Smooth muscle cell (in vitro differentiated cells): Measurements from ENCODE around the gene CASP14. TPM values are rescaled to one million over a fixed set of nuclear protein-coding genes. Genes with fewer than 3 reads are reported as not detected.
"Not testable (repeated sequence)": the region's sequence is repeated elsewhere in the genome, so short reads cannot be mapped to it uniquely, and the experiment has no call there.

Experiments
- DNase-seq: peaks from one replicate; lab custom pipeline; 2025; ENCODE audit not compliant: unreplicated experiment; lab: John Stamatoyannopoulos, UW
- H2AFZ ChIP-seq: fragments of 200-600 bp; sonication (generic); 2 replicates; pipeline ENCODE4 v1.6.0; 2016; ENCODE audit warnings: antibody characterized with exemption, low read depth, mild to moderate bottlenecking
- H3F3A ChIP-seq: fragments of 200-600 bp; sonication (generic); 2 replicates; pipeline ENCODE4 v1.6.0; 2017; ENCODE audit warnings: antibody characterized with exemption, low read depth
- H3K27ac ChIP-seq: fragments of 200-600 bp; sonication (generic); 2 replicates; pipeline ENCODE4 v1.5.1; 2016; ENCODE audit warnings: low read depth, mild to moderate bottlenecking
- H3K27me3 ChIP-seq: fragments of 200-600 bp; sonication (generic); 2 replicates; pipeline ENCODE4 v1.6.1; 2016; ENCODE audit warnings: low read depth, mild to moderate bottlenecking
- H3K36me3 ChIP-seq: fragments of 200-600 bp; sonication (generic); 2 replicates; pipeline ENCODE4 v1.5.1; 2016; ENCODE audit warnings: low read depth
- H3K4me1 ChIP-seq: fragments of 200-600 bp; sonication (generic); 2 replicates; pipeline ENCODE4 v1.5.1; 2016; ENCODE audit warnings: low read depth
- H3K4me2 ChIP-seq: fragments of 200-600 bp; sonication (generic); 2 replicates; pipeline ENCODE4 v1.6.0; 2016; ENCODE audit warnings: mild to moderate bottlenecking
- H3K4me3 ChIP-seq: fragments of 200-600 bp; sonication (generic); 2 replicates; pipeline ENCODE4 v1.5.1; 2016; ENCODE audit warnings: mild to moderate bottlenecking
- H3K79me2 ChIP-seq: fragments of 200-600 bp; sonication (generic); 2 replicates; pipeline ENCODE4 v1.6.0; 2016; ENCODE audit warnings: low read depth, mild to moderate bottlenecking
- H3K9ac ChIP-seq: fragments of 200-600 bp; sonication (generic); 2 replicates; pipeline ENCODE4 v1.6.0; 2016; ENCODE audit warnings: low read depth
- H3K9me3 ChIP-seq: fragments of 200-600 bp; sonication (generic); replicated peaks from 2 replicates; pipeline ENCODE4 v1.5.1; 2016; ENCODE audit warnings: low read depth
- H4K20me1 ChIP-seq: fragments of 200-600 bp; sonication (generic); 2 replicates; pipeline ENCODE4 v1.6.0; 2016; ENCODE audit warnings: low read depth
- WGBS: methylation state at CpG from one replicate; pipeline ENCODE4 v1.1.7; 2016; ENCODE audit warnings: low lambda C conversion rate; 5-methylcytosine and 5-hydroxymethylcytosine counted together
- polyA plus RNA-seq: library from polyadenylated mRNA; unstranded; fragments of >200 nt; fragmentation: Nextera tagmentation; extraction: Ambion mirVana; gene quantifications from 2 replicates; pipeline ENCODE4 v1.2.1, GENCODE V29; 2016
- total RNA-seq: library from RNA; depleted of rRNA; stranded (reverse); fragments of >200 nt; gene quantifications from 2 replicates; pipeline ENCODE4 v1.2.3, GENCODE V29; 2014
- TF ChIP-seq, protein P1 (sequence below): fragments of 200-600 bp; sonication (generic); IDR thresholded peaks from 2 replicates; pipeline ENCODE4 v1.5.1; 2017; ENCODE audit warnings: borderline replicate concordance, mild to moderate bottlenecking, antibody characterized with exemption; ENCODE audit not compliant: insufficient read depth, poor library complexity, severe bottlenecking

CASP14 gene
- total and polyA plus RNA-seq, 2 experiments from 2014 or later = not detected

GRCh38 chr19:15050639-15051038, 1.4 kb downstream of the CASP14 start:
- Histone ChIP-seq H3K4me1 (no peaks in the 10 kb centered on the region), H3K9ac (no peak overlapping the region), H2AFZ (no peak overlapping the region), H3K4me2 (no peak overlapping the region), H3K9me3 (no peaks in the 10 kb centered on the region), H3K27me3 (no peaks in the 10 kb centered on the region), H4K20me1 (no peaks in the 10 kb centered on the region), H3F3A (no peaks in the 10 kb centered on the region), H3K4me3 (no peak overlapping the region), H3K79me2 (no peaks in the 10 kb centered on the region), H3K36me3 (no peaks in the 10 kb centered on the region), H3K27ac (no peak overlapping the region)
- DNase-seq = no peak
- 88% methylated on average over 2 of the region's 2 CpGs for WGBS
- TF ChIP-seq, protein P1, sequence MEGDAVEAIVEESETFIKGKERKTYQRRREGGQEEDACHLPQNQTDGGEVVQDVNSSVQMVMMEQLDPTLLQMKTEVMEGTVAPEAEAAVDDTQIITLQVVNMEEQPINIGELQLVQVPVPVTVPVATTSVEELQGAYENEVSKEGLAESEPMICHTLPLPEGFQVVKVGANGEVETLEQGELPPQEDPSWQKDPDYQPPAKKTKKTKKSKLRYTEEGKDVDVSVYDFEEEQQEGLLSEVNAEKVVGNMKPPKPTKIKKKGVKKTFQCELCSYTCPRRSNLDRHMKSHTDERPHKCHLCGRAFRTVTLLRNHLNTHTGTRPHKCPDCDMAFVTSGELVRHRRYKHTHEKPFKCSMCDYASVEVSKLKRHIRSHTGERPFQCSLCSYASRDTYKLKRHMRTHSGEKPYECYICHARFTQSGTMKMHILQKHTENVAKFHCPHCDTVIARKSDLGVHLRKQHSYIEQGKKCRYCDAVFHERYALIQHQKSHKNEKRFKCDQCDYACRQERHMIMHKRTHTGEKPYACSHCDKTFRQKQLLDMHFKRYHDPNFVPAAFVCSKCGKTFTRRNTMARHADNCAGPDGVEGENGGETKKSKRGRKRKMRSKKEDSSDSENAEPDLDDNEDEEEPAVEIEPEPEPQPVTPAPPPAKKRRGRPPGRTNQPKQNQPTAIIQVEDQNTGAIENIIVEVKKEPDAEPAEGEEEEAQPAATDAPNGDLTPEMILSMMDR = no peak

DNA sequence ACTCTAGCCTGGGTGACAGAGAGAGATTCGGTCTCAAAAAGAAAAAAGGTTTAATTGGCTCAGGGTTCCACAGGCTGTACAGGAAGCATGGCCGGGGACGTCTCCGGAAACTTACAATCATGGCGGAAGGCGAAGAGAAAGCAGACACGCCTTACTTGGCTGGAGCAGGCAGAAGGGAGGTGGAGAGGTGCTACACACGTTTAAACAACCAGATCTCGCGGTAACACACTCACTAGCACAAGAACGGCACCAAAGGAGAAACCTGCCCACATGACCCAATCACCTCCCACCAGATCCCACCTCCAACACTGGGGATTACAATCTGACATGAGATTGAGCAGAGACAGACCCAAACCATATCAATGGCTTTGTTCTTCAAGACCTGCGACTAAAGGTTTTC, 12.8 kb downstream of the CASP14 start:
- H3K27ac ChIP-seq = no peak overlapping the region

DNA sequence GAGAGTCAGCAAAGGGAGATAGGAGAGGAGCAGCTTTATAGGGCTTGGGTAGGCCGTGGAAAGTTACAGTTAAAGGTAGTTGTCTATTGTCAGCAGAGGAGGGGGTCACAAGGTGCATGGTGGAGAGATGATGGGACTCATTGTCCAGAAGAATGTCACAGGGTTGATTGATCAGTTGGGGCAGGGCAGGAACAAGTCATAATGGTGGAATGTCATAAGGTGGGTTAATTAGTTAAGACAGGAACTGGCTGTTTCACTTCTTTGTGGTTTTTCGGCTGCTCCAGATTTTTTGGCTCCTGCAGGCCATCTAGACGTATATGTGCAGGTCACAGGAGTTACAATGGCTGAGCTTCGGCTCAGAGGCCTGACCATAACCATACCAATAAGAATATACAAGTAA, 21.1 kb downstream of the CASP14 start:
- not testable (repeated sequence) for H3K79me2 ChIP-seq, H4K20me1 ChIP-seq, H3K36me3 ChIP-seq, H3K9me3 ChIP-seq, DNase-seq, H3K4me2 ChIP-seq, H3K4me1 ChIP-seq, H3K9ac ChIP-seq, H3F3A ChIP-seq, H3K4me3 ChIP-seq, H2AFZ ChIP-seq, H3K27me3 ChIP-seq
- H3K27ac ChIP-seq = peak overlapping the region; percentile 16
- 51% methylated on average over 4 of the region's 4 CpGs for WGBS

More for the DNA sequence above, 12.8 kb downstream of the CASP14 start:
- DNase-seq = no peak
- Histone ChIP-seq H3K4me2 (no peak overlapping the region), H3K4me1 (no peaks in the 10 kb centered on the region), H3K79me2 (no peaks in the 10 kb centered on the region), H3K9me3 (no peaks in the 10 kb centered on the region), H3K4me3 (no peak overlapping the region), H4K20me1 (no peaks in the 10 kb centered on the region), H3K27me3 (no peaks in the 10 kb centered on the region), H3K36me3 (no peaks in the 10 kb centered on the region), H3F3A (no peaks in the 10 kb centered on the region), H2AFZ (no peak overlapping the region), H3K9ac (no peak overlapping the region)
- 87% methylated on average over 12 of the region's 12 CpGs for WGBS
- TF ChIP-seq, protein P1 = no peak

DNA sequence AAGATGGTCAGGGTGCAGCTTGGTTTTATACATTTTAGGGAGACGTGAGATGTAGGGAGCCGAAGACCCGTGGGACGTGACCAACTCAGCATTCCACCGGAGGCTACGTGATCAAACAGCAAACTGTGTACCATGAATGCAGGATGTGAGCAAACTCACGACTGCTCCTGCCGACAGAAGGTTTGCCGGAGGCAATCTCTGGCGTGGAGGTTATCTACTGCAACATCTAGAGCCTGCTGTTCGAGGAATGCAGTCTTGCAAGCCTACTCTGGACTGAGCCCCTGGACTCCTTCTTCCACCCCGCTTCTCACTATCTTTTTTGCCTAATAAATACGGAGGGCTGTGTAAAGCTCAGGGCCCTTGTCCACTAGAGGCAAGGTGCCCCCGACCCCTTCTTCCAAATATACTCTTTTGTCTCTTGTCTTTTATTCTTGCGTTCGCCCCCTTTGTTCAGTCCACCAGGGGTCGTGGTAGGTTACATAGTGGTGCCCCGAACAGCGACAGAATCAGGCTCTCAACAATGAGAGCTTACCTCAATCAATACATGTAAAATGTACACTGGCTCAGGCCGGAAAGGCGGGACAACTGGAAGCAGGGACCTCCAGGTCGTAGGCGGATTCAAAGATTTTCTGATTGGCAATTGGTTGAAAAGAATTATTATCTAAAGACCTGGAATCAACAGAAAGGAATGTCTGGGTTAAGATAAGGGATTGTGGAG, 23.8 kb downstream of the CASP14 start:
- Histone ChIP-seq H3K79me2 (no peaks in the 10 kb centered on the region), H3K9me3 (no peaks in the 10 kb centered on the region), H4K20me1 (no peaks in the 10 kb centered on the region), H3K4me2 (no peak overlapping the region), H3K27ac (peak overlapping the region; percentile 85), H3K4me3 (no peak overlapping the region), H3K36me3 (no peaks in the 10 kb centered on the region), H2AFZ (no peak overlapping the region), H3K27me3 (no peaks in the 10 kb centered on the region), H3K9ac (no peak overlapping the region), H3F3A (no peaks in the 10 kb centered on the region), H3K4me1 (no peaks in the 10 kb centered on the region)
- no peak for DNase-seq
- TF ChIP-seq, protein P1 = peak; percentile 18
- 56% methylated on average over 23 of the region's 23 CpGs for WGBS
